Measurements from ENCODE around the gene EPS8L3. TPM values are rescaled to one million over a fixed set of nuclear protein-coding genes. Genes with fewer than 3 reads are reported as not detected.
A peak's percentile ranks its signal among the peaks of the same experiment; 100 is the strongest.

EPS8L3 gene
- polyA plus RNA-seq, 1 donor (not counting 4 experiments of a cell fraction or from before 2014, with no cell fraction given), result not detected

GRCh38 chr1:109721042-109721441 lies 42.7 kb downstream of the EPS8L3 start:
- no peak overlapping the region for H2AFZ ChIP-seq (ENCODE audit: control insufficient read depth, low read length)
- TF ChIP-seq CTCF (optimal IDR thresholded peaks at IDR 0.05 in 1 of 3, IDR thresholded peaks at IDR 0.05 in 1 of 3, conservative IDR thresholded peaks at IDR 0.05 in 1 of 3; ENCODE audit: extremely low read depth in 1 of 3, insufficient read depth in 2 of 3, low read length in 3 of 3), result no peak
- no peak for TF ChIP-seq EZH2 (IDR thresholded peaks at IDR 0.05; ENCODE audit: low read length)

GRCh38 chr1:109719337-109719837 lies 44.3 kb downstream of the EPS8L3 start:
- no peaks in the 10 kb centered on the region for H3K79me2 ChIP-seq (ENCODE audit: control insufficient read depth, insufficient read depth, low read length)
- no peak overlapping the region for H2AFZ ChIP-seq (ENCODE audit: control insufficient read depth, low read length)
- no peaks in the 10 kb centered on the region for H3K9me1 ChIP-seq (ENCODE audit: control insufficient read depth, extremely low read depth, insufficient read depth, low read length)
- dilution Hi-C loops (cut with MboI; ENCODE audit: extremely low pct_ligation_motif_present, low sequenced_read_pairs), result no loop called here
- TF ChIP-seq EZH2 (IDR thresholded peaks at IDR 0.05; ENCODE audit: low read length) (no peak), CTCF (optimal IDR thresholded peaks at IDR 0.05 in 1 of 3, IDR thresholded peaks at IDR 0.05 in 1 of 3, conservative IDR thresholded peaks at IDR 0.05 in 1 of 3; ENCODE audit: extremely low read depth in 1 of 3, insufficient read depth in 2 of 3, low read length in 3 of 3) (no peak)
- H3K27me3 ChIP-seq (ENCODE audit: control insufficient read depth, extremely low read depth, insufficient read depth, low read length), result no peaks in the 10 kb centered on the region
- H3K9ac ChIP-seq (ENCODE audit: control insufficient read depth, extremely low read depth, insufficient read depth, low read length), result no peak overlapping the region
- H4K20me1 ChIP-seq (ENCODE audit: control insufficient read depth, extremely low read depth, insufficient read depth, low read length), result no peaks in the 10 kb centered on the region
- H3K4me2 ChIP-seq (ENCODE audit: control insufficient read depth, extremely low read depth, insufficient read depth, low read depth, low read length), result peak overlapping the region; percentile 17
- no peak overlapping the region for H3K27ac ChIP-seq (ENCODE audit: control insufficient read depth, insufficient read depth, low read length)
- H3K4me1 ChIP-seq (ENCODE audit: control insufficient read depth, extremely low read depth, insufficient read depth, low read length), result peaks cover 36% of the 10 kb centered on the region
- H3K36me3 ChIP-seq (ENCODE audit: control insufficient read depth in 2 of 2, extremely low read depth in 1 of 2, insufficient read depth in 2 of 2, low read length in 2 of 2), result no peaks in the 10 kb centered on the region
- H3K9me3 ChIP-seq (ENCODE audit: control insufficient read depth, low read depth, low read length), result no peaks in the 10 kb centered on the region
- FAIRE-seq, result no peak
- no peak overlapping the region for H3K4me3 ChIP-seq (ENCODE audit: control insufficient read depth in 2 of 3, extremely low read depth in 1 of 3, insufficient read depth in 2 of 3, low read depth in 1 of 3, low read length in 3 of 3)
- no peak for DNase-seq (ENCODE audit: low read depth, low spot score)

More at GRCh38 chr1:109721042-109721441, 42.7 kb downstream of the EPS8L3 start:
- dilution Hi-C loops (cut with MboI; ENCODE audit: extremely low pct_ligation_motif_present, low sequenced_read_pairs), result no loop called here
- no peaks in the 10 kb centered on the region for H3K9me1 ChIP-seq (ENCODE audit: control insufficient read depth, extremely low read depth, insufficient read depth, low read length)
- H4K20me1 ChIP-seq (ENCODE audit: control insufficient read depth, extremely low read depth, insufficient read depth, low read length), result no peaks in the 10 kb centered on the region
- H3K9ac ChIP-seq (ENCODE audit: control insufficient read depth, extremely low read depth, insufficient read depth, low read length), result no peak overlapping the region
- H3K27me3 ChIP-seq (ENCODE audit: control insufficient read depth, extremely low read depth, insufficient read depth, low read length), result no peaks in the 10 kb centered on the region
- H3K9me3 ChIP-seq (ENCODE audit: control insufficient read depth, low read depth, low read length), result no peaks in the 10 kb centered on the region
- no peaks in the 10 kb centered on the region for H3K36me3 ChIP-seq (ENCODE audit: control insufficient read depth in 2 of 2, extremely low read depth in 1 of 2, insufficient read depth in 2 of 2, low read length in 2 of 2)
- H3K4me3 ChIP-seq (ENCODE audit: control insufficient read depth in 2 of 3, extremely low read depth in 1 of 3, insufficient read depth in 2 of 3, low read depth in 1 of 3, low read length in 3 of 3), result no peak overlapping the region
- peaks cover 36% of the 10 kb centered on the region for H3K4me1 ChIP-seq (ENCODE audit: control insufficient read depth, extremely low read depth, insufficient read depth, low read length)
- no peak for DNase-seq (ENCODE audit: low read depth, low spot score)
- H3K79me2 ChIP-seq (ENCODE audit: control insufficient read depth, insufficient read depth, low read length), result no peaks in the 10 kb centered on the region
- no peak overlapping the region for H3K4me2 ChIP-seq (ENCODE audit: control insufficient read depth, extremely low read depth, insufficient read depth, low read depth, low read length)
- no peak for FAIRE-seq
- H3K27ac ChIP-seq (ENCODE audit: control insufficient read depth, insufficient read depth, low read length), result no peak overlapping the region

Measured in keratinocyte (primary cell).